ENCODE measurements around the gene OR8B12. TPM values are rescaled to one million over a fixed set of nuclear protein-coding genes. Genes with fewer than 3 reads are reported as not detected.

OR8B12 gene
- polyA plus RNA-seq, 2 of the 4 experiments (the other 2 are of a cell fraction): not detected

DNA sequence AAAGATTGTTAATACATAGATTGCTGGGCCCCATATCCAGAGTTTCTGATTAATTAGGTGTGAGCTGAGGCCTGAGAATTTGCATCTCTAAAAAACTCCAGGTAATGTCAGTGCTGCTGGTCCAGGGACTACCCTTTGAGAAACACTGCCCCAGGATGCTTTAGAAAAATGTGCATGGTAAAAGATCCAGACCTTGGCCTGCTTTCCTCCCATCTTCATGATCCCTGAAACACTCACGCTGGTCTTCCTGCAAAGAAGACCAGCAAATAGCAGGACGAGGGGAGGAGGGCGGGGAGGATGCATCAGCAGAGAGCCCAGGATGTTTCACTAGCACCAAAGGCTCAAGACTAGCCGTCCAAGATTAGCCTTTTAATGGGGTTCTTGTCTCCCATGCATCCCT lies 26.2 kb upstream of the OR8B12 start, which contains the start of gene OR8A1:
Gene OR8A1, plus strand, starts transcription at position 301 of the 400 bp plus-strand sequence. CDS start 123 bp downstream, outside the sequence.
- ATAC-seq (no peak), FAIRE-seq (no peak), DNase-seq (ENCODE audit: low read depth in 1 of 2, low spot score in 1 of 2) (no peak)
- Histone ChIP-seq H3K27ac (no peak within 1 kb of the TSS), H3K4me2 (no peak within 1 kb of the TSS), H3K9me3 (no peaks in the 10 kb centered on the region), H3K4me1 (no peaks in the 10 kb centered on the region), H3K4me3 (no peak within 1 kb of the TSS)
- ChIA-PET CTCF (no interaction called here), POLR2A (no interaction called here)
- WGBS (ENCODE audit: missing lambda C conversion rate): 4% methylated on average over 3 of the region's 4 CpGs
- TF ChIP-seq MAZ (IDR thresholded peaks at IDR 0.05; ENCODE audit: borderline replicate concordance, low read depth, low read length) (no peak), CHD4 (IDR thresholded peaks at IDR 0.05; ENCODE audit: borderline replicate concordance) (no peak), FOXS1 (CRISPR knock-in tag; IDR thresholded peaks at IDR 0.05) (no peak), KDM1A (IDR thresholded peaks at IDR 0.05; ENCODE audit: low read depth) (no peak), SREBF2 (IDR thresholded peaks at IDR 0.05) (no peak)

DNA sequence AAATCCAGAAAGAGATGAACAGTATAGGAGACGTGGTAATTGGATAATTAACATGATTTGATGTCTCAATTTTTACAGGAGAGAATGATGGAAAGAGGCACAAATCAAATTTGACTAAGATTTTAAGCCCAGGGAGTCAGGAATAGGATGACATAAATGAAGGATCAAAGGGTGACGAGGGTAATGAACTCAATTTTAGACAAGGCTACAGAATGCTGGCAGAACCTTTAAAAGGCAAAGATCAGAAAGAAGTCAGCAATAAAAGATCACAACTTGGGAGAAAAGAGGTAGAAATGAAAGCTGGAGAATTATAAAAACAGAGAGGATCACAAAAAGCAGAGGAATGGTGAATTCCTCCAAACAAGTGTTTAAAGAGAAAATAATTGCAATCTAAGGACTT lies 13.4 kb upstream of the OR8B12 start:
- DNase-seq (ENCODE audit: low read depth in 1 of 2, low spot score in 1 of 2) (no peak), FAIRE-seq (no peak)
- POLR2A ChIA-PET: no interaction called here

GRCh38 chr11:124551987-124552386 lies 8.5 kb upstream of the OR8B12 start:
- DNase-seq (ENCODE audit: low read depth in 1 of 2, low spot score in 1 of 2) (no peak), ATAC-seq (no peak), FAIRE-seq (no peak)
- H3K4me3 ChIP-seq: no peak overlapping the region
- WGBS (ENCODE audit: missing lambda C conversion rate): 8% methylated on average over 4 of the region's 4 CpGs
- H3K4me2 ChIP-seq: no peak overlapping the region
- no peaks in the 10 kb centered on the region for H3K9me3 ChIP-seq
- H3K27ac ChIP-seq: no peak overlapping the region
- TF ChIP-seq ZSCAN20 (CRISPR knock-in tag; IDR thresholded peaks at IDR 0.05) (no peak), RCOR1 (IDR thresholded peaks at IDR 0.05; ENCODE audit: low read depth, low read length) (no peak), FOSL2 (IDR thresholded peaks at IDR 0.05) (no peak), FOSL2 (CRISPR knock-in tag; IDR thresholded peaks at IDR 0.05) (no peak), FOSB (CRISPR knock-in tag; IDR thresholded peaks at IDR 0.05) (no peak), PHF8 (IDR thresholded peaks at IDR 0.05; ENCODE audit: borderline replicate concordance, low read depth) (no peak)
- ChIA-PET POLR2A (no interaction called here), CTCF (interaction anchor here (0.9 kb wide), 1 partner anchor 33 kb away, joined by 3 read pairs; no protein-coding TSS in a partner anchor)
- no peaks in the 10 kb centered on the region for H3K4me1 ChIP-seq

More for the DNA sequence above, 13.4 kb upstream of the OR8B12 start:
- Histone ChIP-seq H3K27ac (no peak overlapping the region), H3K4me3 (no peak overlapping the region), H3K4me2 (no peak overlapping the region), H3K9me3 (no peaks in the 10 kb centered on the region), H3K4me1 (no peaks in the 10 kb centered on the region)
- ATAC-seq: no peak
- TF ChIP-seq HMGXB4 (CRISPR knock-in tag; IDR thresholded peaks at IDR 0.05; ENCODE audit: borderline replicate concordance) (no peak), EHMT2 (IDR thresholded peaks at IDR 0.05; ENCODE audit: low read depth) (no peak), JUN (IDR thresholded peaks at IDR 0.05) (no peak), BCL3 (IDR thresholded peaks at IDR 0.05) (no peak), MYC (IDR thresholded peaks at IDR 0.05; ENCODE audit: borderline replicate concordance, low read length) (no peak), KDM1A (IDR thresholded peaks at IDR 0.05; ENCODE audit: low read depth) (no peak), RARB (CRISPR knock-in tag; IDR thresholded peaks at IDR 0.05) (no peak), CHD4 (IDR thresholded peaks at IDR 0.05; ENCODE audit: borderline replicate concordance) (no peak), ZC3H11A (IDR thresholded peaks at IDR 0.05) (no peak), RCOR1 (IDR thresholded peaks at IDR 0.05; ENCODE audit: low read depth, low read length) (no peak), ESRRA (IDR thresholded peaks at IDR 0.05; ENCODE audit: borderline replicate concordance, low read length) (no peak)
- TF ChIP-seq, protein P1, sequence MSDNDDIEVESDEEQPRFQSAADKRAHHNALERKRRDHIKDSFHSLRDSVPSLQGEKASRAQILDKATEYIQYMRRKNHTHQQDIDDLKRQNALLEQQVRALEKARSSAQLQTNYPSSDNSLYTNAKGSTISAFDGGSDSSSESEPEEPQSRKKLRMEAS (IDR thresholded peaks at IDR 0.05): no peak
- WGBS (ENCODE audit: missing lambda C conversion rate): 0% methylated on average over 2 of the region's 2 CpGs
- CTCF ChIA-PET: no interaction called here

All from A549 (cell line).